ENCODE data around the gene FRAT1.

FRAT1 gene

GRCh38 chr10:97360705-97361536, 41.9 kb downstream of the FRAT1 start:
- no peak overlapping the region for H3K4me3 ChIP-seq (ENCODE audit: low read depth, low read length)
- no peak for TF ChIP-seq CTCF (IDR thresholded peaks at IDR 0.05; ENCODE audit: low read depth, low read length)

GRCh38 chr10:97361537-97361901, 42.4 kb downstream of the FRAT1 start:
- no peak overlapping the region for H3K4me3 ChIP-seq (ENCODE audit: low read depth, low read length)
- TF ChIP-seq CTCF (IDR thresholded peaks at IDR 0.05; ENCODE audit: low read depth, low read length), result no peak

GRCh38 chr10:97362310-97363033, 43.4 kb downstream of the FRAT1 start:
- no peak for TF ChIP-seq CTCF (IDR thresholded peaks at IDR 0.05; ENCODE audit: low read depth, low read length)
- no peak overlapping the region for H3K4me3 ChIP-seq (ENCODE audit: low read depth, low read length)

GRCh38 chr10:97363071-97363470, 44.0 kb downstream of the FRAT1 start:
- no peak overlapping the region for H3K4me3 ChIP-seq (ENCODE audit: low read depth, low read length)
- TF ChIP-seq CTCF (IDR thresholded peaks at IDR 0.05; ENCODE audit: low read depth, low read length), result no peak

GRCh38 chr10:97365761-97366351, 46.8 kb downstream of the FRAT1 start:
- no peak for TF ChIP-seq CTCF (IDR thresholded peaks at IDR 0.05; ENCODE audit: low read depth, low read length)
- H3K4me3 ChIP-seq (ENCODE audit: low read depth, low read length), result no peak overlapping the region

- TF ChIP-seq CTCF (IDR thresholded peaks at IDR 0.05; ENCODE audit: low read depth, low read length), result no peak
- no peak overlapping the region for H3K4me3 ChIP-seq (ENCODE audit: low read depth, low read length)
These were observed 47.5 kb downstream of the FRAT1 start for GRCh38 chr10:97366572-97366971.

Measured in WI38 (cell line).